Endodermal cell (in vitro differentiated cells): Measurements from ENCODE around the gene GABRR2. TPM values are rescaled to one million over a fixed set of nuclear protein-coding genes. Genes with fewer than 3 reads are reported as not detected.

ENCODE experiments used
- DNase-seq: peaks from one replicate; pipeline ENCODE4 v3.0.0-alpha.2; 2017
- H3K27ac ChIP-seq: 2 replicates; pipeline ENCODE4 v1.5.1; 2013; ENCODE audit warnings: mild to moderate bottlenecking, low read depth, low read length, moderate library complexity
- H3K27me3 ChIP-seq: 2 replicates; pipeline ENCODE4 v1.6.1; 2013; ENCODE audit warnings: mild to moderate bottlenecking, low read length, moderate library complexity; ENCODE audit not compliant: insufficient read depth, control insufficient read depth, poor library complexity, severe bottlenecking
- H3K36me3 ChIP-seq: 2 replicates; pipeline ENCODE4 v1.7.0; 2013; ENCODE audit warnings: mild to moderate bottlenecking, low read length, moderate library complexity; ENCODE audit not compliant: control insufficient read depth, insufficient read depth
- H3K4me1 ChIP-seq: one replicate; pipeline ENCODE4 v1.7.0; 2013; ENCODE audit warnings: low read length; ENCODE audit not compliant: control insufficient read depth, insufficient read depth
- H3K4me3 ChIP-seq: 2 replicates; pipeline ENCODE4 v1.5.1; 2013; ENCODE audit warnings: mild to moderate bottlenecking, low read length, moderate library complexity
- H3K9ac ChIP-seq: 2 replicates; pipeline ENCODE4 v1.6.1; 2013; ENCODE audit warnings: mild to moderate bottlenecking, low read length, moderate library complexity; ENCODE audit not compliant: poor library complexity, severe bottlenecking; ENCODE audit errors: extremely low read depth
- H3K9me3 ChIP-seq: 2 replicates; pipeline ENCODE4 v1.6.1; 2013; ENCODE audit warnings: mild to moderate bottlenecking, low read length, moderate library complexity; ENCODE audit not compliant: control insufficient read depth
- H3K27ac Mint-ChIP-seq: 2 replicates; pipeline ENCODE4 v1.8.0; 2020; ENCODE audit warnings: mixed read lengths
- H3K27me3 Mint-ChIP-seq: 2 replicates; pipeline ENCODE4 v1.8.0; 2021; ENCODE audit warnings: mild to moderate bottlenecking, mixed read lengths; ENCODE audit not compliant: insufficient read depth
- H3K36me3 Mint-ChIP-seq: 2 replicates; pipeline ENCODE4 v1.8.0; 2020; ENCODE audit warnings: low read depth, mixed read lengths
- H3K4me1 Mint-ChIP-seq: 2 replicates; pipeline ENCODE4 v1.8.0; 2020; ENCODE audit warnings: mixed read lengths
- H3K4me3 Mint-ChIP-seq: 2 replicates; pipeline ENCODE4 v1.8.0; 2020; ENCODE audit warnings: mild to moderate bottlenecking, moderate library complexity, mixed read lengths
- H3K9me3 Mint-ChIP-seq: 2 replicates; pipeline ENCODE4 v1.8.0; 2020; ENCODE audit warnings: mild to moderate bottlenecking, mixed read lengths
- WGBS, 2 experiments: methylation state at CpG; one replicate each; pipeline versions ENCODE4 v1.1.5 to v1.1.7; 2013; ENCODE audit warnings: missing lambda C conversion rate in 2 of 2, mixed read lengths in 1 of 2; ENCODE audit not compliant: insufficient coverage in 1 of 2, insufficient read length in 1 of 2; 5-methylcytosine and 5-hydroxymethylcytosine counted together
- total RNA-seq, 2 donors: library from RNA; stranded (reverse); fragmentation: NEBNext Ultra II Directional in 1 of 2; extraction: Animal tissue kit (Norgen Biotek cat#: 25700) in 1 of 2; gene quantifications; 2 replicates in 1 of 2; 3 replicates in 1 of 2; pipeline ENCODE4 v1.2.1, GENCODE V29; 2021
- TF ChIP-seq, protein P1 (sequence below): fragments of 200-600 bp; sonication (generic); conservative IDR thresholded peaks from 2 replicates; pipeline ENCODE4 v1.5.0; 2021; ENCODE audit warnings: antibody characterized with exemption, mild to moderate bottlenecking

The GABRR2 gene
- total RNA-seq, 2 donors from 2014 or later, result 0.15 to 0.27 TPM

DNA sequence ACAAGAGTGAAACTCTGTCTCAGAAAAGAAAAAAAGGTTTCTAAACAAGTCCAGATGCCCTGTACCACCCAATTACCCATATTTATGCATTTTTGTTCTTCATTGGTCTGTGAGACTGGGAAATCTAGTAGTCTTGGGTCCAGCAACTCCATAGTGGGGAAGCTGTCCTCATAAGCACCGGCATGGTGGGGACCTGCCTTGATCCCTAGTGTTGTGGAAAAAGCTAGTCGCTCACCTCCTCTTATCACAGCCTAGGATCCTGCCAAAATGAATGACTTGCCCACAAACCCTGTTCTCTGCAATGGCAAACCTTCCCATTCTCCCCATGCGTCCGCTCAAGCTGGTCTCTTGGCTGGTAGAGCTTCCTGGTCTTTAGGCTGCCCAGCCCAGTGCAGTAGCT is 59.7 kb downstream of the GABRR2 start:
- H3K9ac ChIP-seq, result no peak overlapping the region
- H3K27me3 ChIP-seq, result no peaks in the 10 kb centered on the region
- WGBS, 2 experiments, result 89 to 94% methylated on average over 4 of the region's 4 CpGs
- no peak for DNase-seq
- no peaks in the 10 kb centered on the region for H3K4me1 ChIP-seq
- Mint-ChIP-seq H3K4me1 (no peaks in the 10 kb centered on the region), H3K36me3 (no peaks in the 10 kb centered on the region), H3K4me3 (no peak overlapping the region), H3K27me3 (no peaks in the 10 kb centered on the region), H3K9me3 (no peaks in the 10 kb centered on the region), H3K27ac (no peak overlapping the region)
- H3K9me3 ChIP-seq, result no peaks in the 10 kb centered on the region
- no peak overlapping the region for H3K4me3 ChIP-seq
- TF ChIP-seq, protein P1, sequence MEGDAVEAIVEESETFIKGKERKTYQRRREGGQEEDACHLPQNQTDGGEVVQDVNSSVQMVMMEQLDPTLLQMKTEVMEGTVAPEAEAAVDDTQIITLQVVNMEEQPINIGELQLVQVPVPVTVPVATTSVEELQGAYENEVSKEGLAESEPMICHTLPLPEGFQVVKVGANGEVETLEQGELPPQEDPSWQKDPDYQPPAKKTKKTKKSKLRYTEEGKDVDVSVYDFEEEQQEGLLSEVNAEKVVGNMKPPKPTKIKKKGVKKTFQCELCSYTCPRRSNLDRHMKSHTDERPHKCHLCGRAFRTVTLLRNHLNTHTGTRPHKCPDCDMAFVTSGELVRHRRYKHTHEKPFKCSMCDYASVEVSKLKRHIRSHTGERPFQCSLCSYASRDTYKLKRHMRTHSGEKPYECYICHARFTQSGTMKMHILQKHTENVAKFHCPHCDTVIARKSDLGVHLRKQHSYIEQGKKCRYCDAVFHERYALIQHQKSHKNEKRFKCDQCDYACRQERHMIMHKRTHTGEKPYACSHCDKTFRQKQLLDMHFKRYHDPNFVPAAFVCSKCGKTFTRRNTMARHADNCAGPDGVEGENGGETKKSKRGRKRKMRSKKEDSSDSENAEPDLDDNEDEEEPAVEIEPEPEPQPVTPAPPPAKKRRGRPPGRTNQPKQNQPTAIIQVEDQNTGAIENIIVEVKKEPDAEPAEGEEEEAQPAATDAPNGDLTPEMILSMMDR, result no peak
- no peaks in the 10 kb centered on the region for H3K36me3 ChIP-seq
- H3K27ac ChIP-seq, result no peak overlapping the region

DNA sequence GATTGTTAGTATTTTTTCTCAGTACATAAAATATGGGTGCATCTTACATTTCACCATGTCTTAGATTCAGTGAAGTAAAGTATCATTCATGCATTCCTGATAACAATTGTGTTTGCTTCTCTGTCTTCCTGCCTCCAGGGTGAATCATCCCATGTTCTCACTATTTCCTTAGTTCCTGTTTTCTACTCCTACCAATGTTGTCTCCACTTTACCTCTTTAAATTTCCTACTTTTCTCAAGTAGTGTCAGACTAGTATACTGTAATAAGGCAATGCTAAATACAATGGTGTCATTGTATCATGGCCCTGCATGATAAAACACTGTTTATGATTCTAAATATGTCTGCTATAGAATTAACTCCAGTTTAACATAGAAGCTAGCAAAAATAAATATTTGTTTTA is 60.5 kb downstream of the GABRR2 start:
- Mint-ChIP-seq H3K27ac (no peak overlapping the region), H3K36me3 (no peaks in the 10 kb centered on the region), H3K27me3 (peaks cover 2% of the 10 kb centered on the region), H3K4me1 (no peaks in the 10 kb centered on the region), H3K4me3 (no peak overlapping the region), H3K9me3 (no peaks in the 10 kb centered on the region)
- Histone ChIP-seq H3K4me3 (no peak overlapping the region), H3K4me1 (no peaks in the 10 kb centered on the region), H3K27me3 (no peaks in the 10 kb centered on the region), H3K36me3 (no peaks in the 10 kb centered on the region), H3K9me3 (no peaks in the 10 kb centered on the region), H3K27ac (no peak overlapping the region), H3K9ac (no peak overlapping the region)
- no peak for DNase-seq
- TF ChIP-seq, protein P1, result no peak

DNA sequence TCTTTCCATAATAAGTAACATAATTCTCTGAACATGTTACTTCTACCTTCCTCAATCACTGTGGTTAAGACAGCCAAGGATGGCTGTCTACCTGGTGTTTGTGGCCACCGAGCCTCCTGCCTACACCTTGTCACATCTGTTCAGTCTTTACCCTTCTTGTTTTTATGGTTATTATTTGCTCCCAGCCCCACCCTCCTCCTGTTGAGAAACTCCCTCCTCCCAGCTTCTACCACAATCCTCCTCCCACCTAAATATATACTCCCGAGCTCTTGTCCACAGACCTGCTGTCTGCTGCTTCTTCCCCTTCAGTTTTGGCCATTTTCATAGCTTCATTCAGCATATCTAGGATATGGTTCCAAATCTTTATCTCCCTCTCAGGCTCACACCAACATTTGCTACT is 62.2 kb downstream of the GABRR2 start:
- WGBS, 2 experiments, result 86 to 87% methylated on average over 1 to 2 of the region's 2 CpGs
- Mint-ChIP-seq H3K9me3 (no peaks in the 10 kb centered on the region), H3K36me3 (no peaks in the 10 kb centered on the region), H3K4me3 (no peak overlapping the region), H3K27me3 (peaks cover 3% of the 10 kb centered on the region), H3K4me1 (no peaks in the 10 kb centered on the region), H3K27ac (no peak overlapping the region)
- no peak overlapping the region for H3K27ac ChIP-seq
- no peaks in the 10 kb centered on the region for H3K36me3 ChIP-seq
- no peaks in the 10 kb centered on the region for H3K4me1 ChIP-seq
- H3K9ac ChIP-seq, result no peak overlapping the region
- DNase-seq, result no peak
- no peaks in the 10 kb centered on the region for H3K27me3 ChIP-seq
- H3K4me3 ChIP-seq, result no peak overlapping the region
- TF ChIP-seq, protein P1, result no peak
- H3K9me3 ChIP-seq, result no peaks in the 10 kb centered on the region
